Fibroblast of skin of left quadriceps (primary cell): Measurements from ENCODE around the gene FOXM1.

Experiments
- DNase-seq, 2 experiments: peaks; one replicate each; pipeline ENCODE4 v3.0.0-alpha.2; 2013; ENCODE audit warnings: low read depth in 2 of 2

FOXM1 gene

GRCh38 chr12:2877047-2877952, at the start of gene FOXM1, which contains the start of gene RHNO1:
TSS of gene FOXM1 (minus strand) at chr12:2877174. CDS start at chr12:2874478, 2,696 bp downstream.
TSS of gene RHNO1 (plus strand) at chr12:2877223. CDS start at chr12:2885367, 8,144 bp downstream.
- DNase-seq: peak; percentile 69 to 72

GRCh38 chr12:2925322-2925995, 48.5 kb upstream of the FOXM1 start:
- DNase-seq: no peak

GRCh38 chr12:2924019-2924418, 47.0 kb upstream of the FOXM1 start:
- no peak for DNase-seq

GRCh38 chr12:2923057-2923456, 46.1 kb upstream of the FOXM1 start:
- no peak for DNase-seq

- DNase-seq: no peak
Observed at GRCh38 chr12:2922329-2922728, 45.4 kb upstream of the FOXM1 start.

- DNase-seq: no peak
Observed at GRCh38 chr12:2919249-2919648, 42.3 kb upstream of the FOXM1 start.

GRCh38 chr12:2912216-2912575, 35.2 kb upstream of the FOXM1 start:
- DNase-seq: no peak

GRCh38 chr12:2904260-2904659, 27.3 kb upstream of the FOXM1 start:
- no peak for DNase-seq

GRCh38 chr12:2902272-2902880, 25.4 kb upstream of the FOXM1 start:
- no peak for DNase-seq

- no peak for DNase-seq
Observed at GRCh38 chr12:2900642-2901041, 23.7 kb upstream of the FOXM1 start.

GRCh38 chr12:2897418-2897817, 20.4 kb upstream of the FOXM1 start:
- DNase-seq: no peak

GRCh38 chr12:2895511-2895910, 18.5 kb upstream of the FOXM1 start:
- no peak for DNase-seq

- DNase-seq: no peak
Observed at GRCh38 chr12:2895051-2895451, 18.1 kb upstream of the FOXM1 start.

GRCh38 chr12:2893007-2893406, 16.0 kb upstream of the FOXM1 start:
- DNase-seq: no peak

GRCh38 chr12:2892246-2892645, 15.3 kb upstream of the FOXM1 start:
- DNase-seq: no peak

- DNase-seq: no peak
Observed at GRCh38 chr12:2891240-2892053, 14.5 kb upstream of the FOXM1 start.

- DNase-seq: peak; percentile 96
Observed at GRCh38 chr12:2890388-2891239, 13.6 kb upstream of the FOXM1 start, which contains the start of gene TULP3. TSS of gene TULP3 (plus strand) at chr12:2890891. CDS start at chr12:2890948, 57 bp downstream.

GRCh38 chr12:2890001-2890387, 13.0 kb upstream of the FOXM1 start:
- DNase-seq: no peak

- no peak for DNase-seq
Observed at GRCh38 chr12:2886768-2887450, 9.9 kb upstream of the FOXM1 start.

GRCh38 chr12:2884810-2885209, 7.8 kb upstream of the FOXM1 start:
- no peak for DNase-seq
